ENCODE measurements around the gene KRTAP19-2. TPM values are rescaled to one million over a fixed set of nuclear protein-coding genes. Genes with fewer than 3 reads are reported as not detected.

Gene KRTAP19-2
- total RNA-seq, 1 experiment from 2014 or later = not detected

DNA sequence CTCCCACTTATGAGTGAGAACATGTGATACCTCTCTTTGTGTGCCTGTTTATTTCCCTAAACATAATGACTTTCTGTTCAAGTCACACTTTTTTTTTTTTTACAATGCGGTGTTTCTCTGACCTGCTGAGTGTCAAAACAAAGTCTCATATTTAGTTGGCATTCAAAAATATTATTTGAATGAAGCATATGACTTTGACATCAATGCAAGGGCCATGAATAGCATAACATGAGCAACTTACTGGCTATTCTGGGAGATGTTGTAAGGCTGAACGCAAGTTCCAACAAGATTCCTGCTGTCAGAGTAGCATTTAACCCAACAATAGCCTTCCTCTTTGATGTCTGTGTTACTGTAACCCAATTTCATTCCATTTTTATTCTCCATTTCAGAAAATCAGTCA lies 5.1 kb downstream of the KRTAP19-2 start (continued):
- TF ChIP-seq, protein P1, sequence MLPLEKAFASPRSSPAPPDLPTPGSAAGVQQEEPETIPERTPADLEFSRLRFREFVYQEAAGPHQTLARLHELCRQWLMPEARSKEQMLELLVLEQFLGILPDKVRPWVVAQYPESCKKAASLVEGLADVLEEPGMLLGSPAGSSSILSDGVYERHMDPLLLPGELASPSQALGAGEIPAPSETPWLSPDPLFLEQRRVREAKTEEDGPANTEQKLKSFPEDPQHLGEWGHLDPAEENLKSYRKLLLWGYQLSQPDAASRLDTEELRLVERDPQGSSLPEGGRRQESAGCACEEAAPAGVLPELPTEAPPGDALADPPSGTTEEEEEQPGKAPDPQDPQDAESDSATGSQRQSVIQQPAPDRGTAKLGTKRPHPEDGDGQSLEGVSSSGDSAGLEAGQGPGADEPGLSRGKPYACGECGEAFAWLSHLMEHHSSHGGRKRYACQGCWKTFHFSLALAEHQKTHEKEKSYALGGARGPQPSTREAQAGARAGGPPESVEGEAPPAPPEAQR (CRISPR knock-in tag; IDR thresholded peaks at IDR 0.05) = no peak
- TF ChIP-seq, protein P2, sequence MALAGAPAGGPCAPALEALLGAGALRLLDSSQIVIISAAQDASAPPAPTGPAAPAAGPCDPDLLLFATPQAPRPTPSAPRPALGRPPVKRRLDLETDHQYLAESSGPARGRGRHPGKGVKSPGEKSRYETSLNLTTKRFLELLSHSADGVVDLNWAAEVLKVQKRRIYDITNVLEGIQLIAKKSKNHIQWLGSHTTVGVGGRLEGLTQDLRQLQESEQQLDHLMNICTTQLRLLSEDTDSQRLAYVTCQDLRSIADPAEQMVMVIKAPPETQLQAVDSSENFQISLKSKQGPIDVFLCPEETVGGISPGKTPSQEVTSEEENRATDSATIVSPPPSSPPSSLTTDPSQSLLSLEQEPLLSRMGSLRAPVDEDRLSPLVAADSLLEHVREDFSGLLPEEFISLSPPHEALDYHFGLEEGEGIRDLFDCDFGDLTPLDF (CRISPR knock-in tag; IDR thresholded peaks at IDR 0.05) = no peak
- TF ChIP-seq GRHL2 (CRISPR knock-in tag; IDR thresholded peaks at IDR 0.05; ENCODE audit: insufficient replicate concordance, severe bottlenecking) (no peak), ZNF423 (CRISPR knock-in tag; IDR thresholded peaks at IDR 0.05) (no peak), ZNF219 (CRISPR knock-in tag; IDR thresholded peaks at IDR 0.05; ENCODE audit: borderline replicate concordance) (no peak)
- TF ChIP-seq, protein P3, sequence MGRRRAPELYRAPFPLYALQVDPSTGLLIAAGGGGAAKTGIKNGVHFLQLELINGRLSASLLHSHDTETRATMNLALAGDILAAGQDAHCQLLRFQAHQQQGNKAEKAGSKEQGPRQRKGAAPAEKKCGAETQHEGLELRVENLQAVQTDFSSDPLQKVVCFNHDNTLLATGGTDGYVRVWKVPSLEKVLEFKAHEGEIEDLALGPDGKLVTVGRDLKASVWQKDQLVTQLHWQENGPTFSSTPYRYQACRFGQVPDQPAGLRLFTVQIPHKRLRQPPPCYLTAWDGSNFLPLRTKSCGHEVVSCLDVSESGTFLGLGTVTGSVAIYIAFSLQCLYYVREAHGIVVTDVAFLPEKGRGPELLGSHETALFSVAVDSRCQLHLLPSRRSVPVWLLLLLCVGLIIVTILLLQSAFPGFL (CRISPR knock-in tag; IDR thresholded peaks at IDR 0.05; ENCODE audit: borderline replicate concordance) = no peak
- TF ChIP-seq, protein P4, sequence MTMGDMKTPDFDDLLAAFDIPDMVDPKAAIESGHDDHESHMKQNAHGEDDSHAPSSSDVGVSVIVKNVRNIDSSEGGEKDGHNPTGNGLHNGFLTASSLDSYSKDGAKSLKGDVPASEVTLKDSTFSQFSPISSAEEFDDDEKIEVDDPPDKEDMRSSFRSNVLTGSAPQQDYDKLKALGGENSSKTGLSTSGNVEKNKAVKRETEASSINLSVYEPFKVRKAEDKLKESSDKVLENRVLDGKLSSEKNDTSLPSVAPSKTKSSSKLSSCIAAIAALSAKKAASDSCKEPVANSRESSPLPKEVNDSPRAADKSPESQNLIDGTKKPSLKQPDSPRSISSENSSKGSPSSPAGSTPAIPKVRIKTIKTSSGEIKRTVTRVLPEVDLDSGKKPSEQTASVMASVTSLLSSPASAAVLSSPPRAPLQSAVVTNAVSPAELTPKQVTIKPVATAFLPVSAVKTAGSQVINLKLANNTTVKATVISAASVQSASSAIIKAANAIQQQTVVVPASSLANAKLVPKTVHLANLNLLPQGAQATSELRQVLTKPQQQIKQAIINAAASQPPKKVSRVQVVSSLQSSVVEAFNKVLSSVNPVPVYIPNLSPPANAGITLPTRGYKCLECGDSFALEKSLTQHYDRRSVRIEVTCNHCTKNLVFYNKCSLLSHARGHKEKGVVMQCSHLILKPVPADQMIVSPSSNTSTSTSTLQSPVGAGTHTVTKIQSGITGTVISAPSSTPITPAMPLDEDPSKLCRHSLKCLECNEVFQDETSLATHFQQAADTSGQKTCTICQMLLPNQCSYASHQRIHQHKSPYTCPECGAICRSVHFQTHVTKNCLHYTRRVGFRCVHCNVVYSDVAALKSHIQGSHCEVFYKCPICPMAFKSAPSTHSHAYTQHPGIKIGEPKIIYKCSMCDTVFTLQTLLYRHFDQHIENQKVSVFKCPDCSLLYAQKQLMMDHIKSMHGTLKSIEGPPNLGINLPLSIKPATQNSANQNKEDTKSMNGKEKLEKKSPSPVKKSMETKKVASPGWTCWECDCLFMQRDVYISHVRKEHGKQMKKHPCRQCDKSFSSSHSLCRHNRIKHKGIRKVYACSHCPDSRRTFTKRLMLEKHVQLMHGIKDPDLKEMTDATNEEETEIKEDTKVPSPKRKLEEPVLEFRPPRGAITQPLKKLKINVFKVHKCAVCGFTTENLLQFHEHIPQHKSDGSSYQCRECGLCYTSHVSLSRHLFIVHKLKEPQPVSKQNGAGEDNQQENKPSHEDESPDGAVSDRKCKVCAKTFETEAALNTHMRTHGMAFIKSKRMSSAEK (CRISPR knock-in tag; IDR thresholded peaks at IDR 0.05; ENCODE audit: borderline replicate concordance) = no peak

DNA sequence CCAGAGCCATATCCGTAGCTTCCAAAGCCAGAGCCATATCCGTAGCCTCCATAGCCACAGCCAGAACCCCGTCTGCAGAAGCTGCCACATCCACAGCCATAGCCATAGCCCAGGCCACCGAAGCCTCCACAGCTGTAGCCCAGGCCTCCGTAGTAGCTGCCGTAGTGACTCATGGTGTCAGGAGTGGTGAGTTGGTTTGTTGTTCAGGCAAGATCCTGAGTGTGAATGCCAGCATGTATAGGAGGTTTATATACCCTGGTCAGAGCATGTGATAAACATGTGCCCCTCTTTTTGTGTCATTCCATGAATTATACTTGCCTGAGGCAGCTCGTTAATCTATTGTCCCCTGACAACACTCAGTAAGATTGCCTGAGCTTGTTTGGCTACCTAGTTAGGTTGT lies 7.1 kb downstream of the KRTAP19-2 start, which contains the start of gene KRTAP19-1:
Gene KRTAP19-1, minus strand, starts transcription at position 223 of the 400 bp plus-strand sequence. Its CDS starts 50 bp downstream, at position 173.
- no peak for DNase-seq (ENCODE audit: low spot score)
- Mint-ChIP-seq H3K27ac (no peak within 1 kb of the TSS), H3K36me3 (peaks cover 3% of the 10 kb centered on the region), H3K27me3 (ENCODE audit: low read depth) (no peaks in the 10 kb centered on the region), H3K4me1 (peaks cover 4% of the 10 kb centered on the region; the same call in 1 of the 2 replicates), H3K9me3 (peaks cover 8% of the 10 kb centered on the region), H3K4me3 (no peak within 1 kb of the TSS)
- no peak for ATAC-seq
- ChIA-PET CTCF (no interaction called here), POLR2A (no interaction called here)
- no peak for TF ChIP-seq GABPB1 (CRISPR knock-in tag; IDR thresholded peaks at IDR 0.05)

DNA sequence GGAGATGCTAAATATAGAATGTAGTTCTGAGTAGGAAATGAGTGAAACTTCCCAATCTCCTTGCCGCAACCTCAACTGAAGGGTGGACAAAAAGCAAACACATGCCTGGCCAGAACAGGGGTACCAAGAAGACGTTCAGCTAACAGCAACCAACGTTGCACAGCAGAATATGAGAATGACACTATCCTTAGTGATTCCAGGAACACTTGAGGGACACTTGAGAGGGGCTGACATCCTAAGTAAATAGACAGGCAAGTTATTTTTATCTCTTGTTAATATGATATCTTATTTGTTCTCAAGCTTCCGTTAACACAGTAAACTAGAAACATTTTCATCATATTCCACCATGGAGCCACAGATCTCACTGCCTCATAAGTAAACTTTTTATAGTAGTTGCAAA lies 8.0 kb downstream of the KRTAP19-2 start:
- H3K4me3 Mint-ChIP-seq = no peak overlapping the region
- ATAC-seq (no peak), DNase-seq (ENCODE audit: low spot score) (no peak)
- no peak overlapping the region for H3K27ac Mint-ChIP-seq
- ChIA-PET POLR2A (no interaction called here), CTCF (no interaction called here)
- peaks cover 4% of the 10 kb centered on the region; the same call in 1 of the 2 replicates for H3K4me1 Mint-ChIP-seq
- H3K27me3 Mint-ChIP-seq (ENCODE audit: low read depth) = no peaks in the 10 kb centered on the region
- no peaks in the 10 kb centered on the region; the same call in 1 of the 2 replicates for H3K9me3 Mint-ChIP-seq
- no peaks in the 10 kb centered on the region for H3K36me3 Mint-ChIP-seq
- TF ChIP-seq, protein P5, sequence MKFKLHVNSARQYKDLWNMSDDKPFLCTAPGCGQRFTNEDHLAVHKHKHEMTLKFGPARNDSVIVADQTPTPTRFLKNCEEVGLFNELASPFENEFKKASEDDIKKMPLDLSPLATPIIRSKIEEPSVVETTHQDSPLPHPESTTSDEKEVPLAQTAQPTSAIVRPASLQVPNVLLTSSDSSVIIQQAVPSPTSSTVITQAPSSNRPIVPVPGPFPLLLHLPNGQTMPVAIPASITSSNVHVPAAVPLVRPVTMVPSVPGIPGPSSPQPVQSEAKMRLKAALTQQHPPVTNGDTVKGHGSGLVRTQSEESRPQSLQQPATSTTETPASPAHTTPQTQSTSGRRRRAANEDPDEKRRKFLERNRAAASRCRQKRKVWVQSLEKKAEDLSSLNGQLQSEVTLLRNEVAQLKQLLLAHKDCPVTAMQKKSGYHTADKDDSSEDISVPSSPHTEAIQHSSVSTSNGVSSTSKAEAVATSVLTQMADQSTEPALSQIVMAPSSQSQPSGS (CRISPR knock-in tag; IDR thresholded peaks at IDR 0.05; ENCODE audit: borderline replicate concordance, low read depth) = no peak
- TF ChIP-seq TP53 (CRISPR knock-in tag; IDR thresholded peaks at IDR 0.05) = no peak
- TF ChIP-seq ATF1 (CRISPR knock-in tag; IDR thresholded peaks at IDR 0.05) = no peak
- TF ChIP-seq, protein P6, sequence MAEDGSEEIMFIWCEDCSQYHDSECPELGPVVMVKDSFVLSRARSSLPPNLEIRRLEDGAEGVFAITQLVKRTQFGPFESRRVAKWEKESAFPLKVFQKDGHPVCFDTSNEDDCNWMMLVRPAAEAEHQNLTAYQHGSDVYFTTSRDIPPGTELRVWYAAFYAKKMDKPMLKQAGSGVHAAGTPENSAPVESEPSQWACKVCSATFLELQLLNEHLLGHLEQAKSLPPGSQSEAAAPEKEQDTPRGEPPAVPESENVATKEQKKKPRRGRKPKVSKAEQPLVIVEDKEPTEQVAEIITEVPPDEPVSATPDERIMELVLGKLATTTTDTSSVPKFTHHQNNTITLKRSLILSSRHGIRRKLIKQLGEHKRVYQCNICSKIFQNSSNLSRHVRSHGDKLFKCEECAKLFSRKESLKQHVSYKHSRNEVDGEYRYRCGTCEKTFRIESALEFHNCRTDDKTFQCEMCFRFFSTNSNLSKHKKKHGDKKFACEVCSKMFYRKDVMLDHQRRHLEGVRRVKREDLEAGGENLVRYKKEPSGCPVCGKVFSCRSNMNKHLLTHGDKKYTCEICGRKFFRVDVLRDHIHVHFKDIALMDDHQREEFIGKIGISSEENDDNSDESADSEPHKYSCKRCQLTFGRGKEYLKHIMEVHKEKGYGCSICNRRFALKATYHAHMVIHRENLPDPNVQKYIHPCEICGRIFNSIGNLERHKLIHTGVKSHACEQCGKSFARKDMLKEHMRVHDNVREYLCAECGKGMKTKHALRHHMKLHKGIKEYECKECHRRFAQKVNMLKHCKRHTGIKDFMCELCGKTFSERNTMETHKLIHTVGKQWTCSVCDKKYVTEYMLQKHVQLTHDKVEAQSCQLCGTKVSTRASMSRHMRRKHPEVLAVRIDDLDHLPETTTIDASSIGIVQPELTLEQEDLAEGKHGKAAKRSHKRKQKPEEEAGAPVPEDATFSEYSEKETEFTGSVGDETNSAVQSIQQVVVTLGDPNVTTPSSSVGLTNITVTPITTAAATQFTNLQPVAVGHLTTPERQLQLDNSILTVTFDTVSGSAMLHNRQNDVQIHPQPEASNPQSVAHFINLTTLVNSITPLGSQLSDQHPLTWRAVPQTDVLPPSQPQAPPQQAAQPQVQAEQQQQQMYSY (CRISPR knock-in tag; IDR thresholded peaks at IDR 0.05) = no peak
- TF ChIP-seq, protein P7, sequence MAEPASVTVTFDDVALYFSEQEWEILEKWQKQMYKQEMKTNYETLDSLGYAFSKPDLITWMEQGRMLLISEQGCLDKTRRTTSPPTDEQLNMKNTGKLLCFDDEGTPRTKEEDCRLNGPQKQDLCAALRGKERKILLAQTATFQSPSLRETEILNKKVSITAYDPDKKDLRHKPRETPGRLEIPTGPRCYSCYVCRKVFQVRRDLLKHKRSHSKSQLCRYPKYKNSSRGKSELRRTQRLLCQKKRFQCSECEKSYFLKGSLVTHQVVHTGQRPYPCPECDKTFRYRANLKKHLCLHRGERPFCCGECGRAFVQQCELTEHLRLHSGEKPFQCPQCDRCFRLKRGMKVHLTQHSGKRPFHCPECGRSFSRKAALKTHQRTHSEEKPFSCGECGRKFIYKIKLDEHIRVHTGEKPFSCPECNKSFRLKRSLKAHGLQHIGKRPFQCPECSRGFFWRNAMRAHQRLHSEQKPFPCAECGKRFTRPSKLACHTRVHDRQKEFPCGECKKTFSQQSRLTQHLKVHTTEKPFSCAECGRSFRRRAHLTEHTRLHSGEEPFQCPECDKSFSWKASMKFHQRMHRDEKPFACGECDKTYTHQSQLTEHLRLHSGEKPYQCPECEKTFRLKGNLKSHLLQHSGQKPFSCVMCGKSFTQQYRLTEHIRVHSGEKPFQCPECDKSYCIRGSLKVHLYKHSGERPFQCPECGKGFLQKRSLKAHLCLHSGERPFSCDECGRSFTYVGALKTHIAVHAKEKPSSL (CRISPR knock-in tag; conservative IDR thresholded peaks at IDR 0.05) = no peak
- TF ChIP-seq OVOL2 (CRISPR knock-in tag; IDR thresholded peaks at IDR 0.05; ENCODE audit: borderline replicate concordance) = no peak
- TF ChIP-seq, protein P2 (CRISPR knock-in tag; IDR thresholded peaks at IDR 0.05) = no peak
- no peak for TF ChIP-seq ESRRA (CRISPR knock-in tag; IDR thresholded peaks at IDR 0.05; ENCODE audit: borderline replicate concordance)
